GM12892 (cell line): ENCODE data around the gene CFB.

Experiments
- POLR2A ChIP-seq: IDR thresholded peaks from 2 replicates; pipeline ENCODE4 v1.6.1; 2011; ENCODE audit warnings: low read depth, low read length, control low read depth
- POLR2AphosphoS5 ChIP-seq: IDR thresholded peaks from 2 replicates; pipeline ENCODE4 v1.6.1; 2011; ENCODE audit warnings: low read depth, low read length, control low read depth

- TF ChIP-seq POLR2AphosphoS5 = peak; percentile 48; the same call in 1 of the 2 replicates
- TF ChIP-seq POLR2A = no peak; the same call in 1 of the 2 replicates
Measured at GRCh38 chr6:31971279-31971992, 25.5 kb downstream of the CFB start.
